Hematopoietic multipotent progenitor cell treated with erythropoietin and hydrocortisone succinate and interleukin-3 and kit ligand, for 8 days (in vitro differentiated cells): ENCODE data around the gene SPNS2.

ENCODE experiments used
- DNase-seq: peaks from one replicate; pipeline ENCODE4 v3.0.0-alpha.2; 2015

Gene SPNS2

DNA sequence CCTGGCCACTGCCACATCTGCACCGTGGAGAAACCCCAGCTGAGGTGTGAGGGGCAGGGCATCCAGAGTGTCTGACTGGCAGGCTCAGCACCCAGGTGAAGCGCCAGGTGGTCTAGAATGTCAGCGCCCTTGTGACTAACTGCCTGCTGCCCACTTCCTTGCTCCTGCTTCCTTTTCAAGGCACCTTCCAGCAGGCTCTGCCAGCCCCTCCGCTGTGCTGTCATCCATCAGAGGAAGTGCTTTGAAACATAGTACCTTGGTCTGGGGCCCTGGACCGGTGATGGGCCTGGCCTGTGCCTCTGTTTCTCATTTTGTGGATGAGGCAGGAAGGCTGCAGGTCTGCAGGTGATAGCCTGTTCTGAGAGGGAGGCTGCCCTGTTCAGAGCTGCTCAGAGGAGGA is 5.5 kb downstream of the SPNS2 start:
- DNase-seq: no peak

DNA sequence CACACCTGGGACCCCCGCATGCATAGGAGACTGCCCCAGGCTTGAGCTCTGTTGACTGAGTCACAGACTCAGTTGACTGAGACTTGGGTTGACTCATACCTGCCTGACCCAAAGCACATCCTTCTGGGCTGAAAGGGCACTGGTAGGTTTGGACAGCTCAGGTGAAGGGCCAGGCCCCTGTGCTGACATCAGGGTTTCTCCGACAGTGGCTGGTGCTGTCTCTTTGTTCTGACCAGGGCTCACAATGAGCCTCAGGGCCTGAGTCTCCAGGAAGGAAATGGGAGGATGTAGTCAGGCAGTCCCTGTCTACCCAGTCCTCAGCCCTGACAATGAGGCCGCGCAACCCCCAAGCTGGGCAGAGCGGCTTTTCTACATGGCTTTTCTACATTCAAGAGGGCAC is 6.5 kb downstream of the SPNS2 start:
- DNase-seq: no peak

DNA sequence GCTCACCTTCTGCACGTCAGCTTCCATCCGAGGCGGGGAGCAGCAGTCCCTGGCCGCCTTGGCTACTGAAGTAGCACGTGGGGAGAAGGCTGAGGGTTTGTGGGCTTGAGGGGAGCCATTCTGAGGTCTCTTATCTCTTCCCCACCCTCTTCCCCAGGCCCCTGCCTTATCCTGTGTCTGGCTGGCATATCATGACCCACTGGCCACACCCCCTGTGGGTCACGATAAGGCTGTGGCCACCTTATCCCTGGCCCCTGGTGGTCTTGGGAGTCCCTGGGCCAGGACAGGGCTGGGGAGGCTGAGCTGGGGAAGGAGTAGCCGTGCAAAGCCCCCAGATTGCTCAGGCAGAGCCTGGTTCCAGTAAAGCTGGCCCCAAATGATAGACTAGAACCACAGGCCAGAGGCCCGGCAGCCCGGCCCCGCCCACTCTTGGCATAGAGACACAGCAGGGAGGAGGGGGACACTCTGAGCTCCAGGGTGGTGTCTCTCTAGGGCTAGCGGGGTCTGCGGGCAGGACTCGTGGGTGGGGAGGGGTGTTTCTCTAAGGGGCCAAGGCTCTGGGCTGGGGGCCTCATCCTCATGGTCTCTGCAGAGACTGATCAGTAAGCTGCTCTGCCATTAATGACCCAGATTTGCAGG is 7.6 kb downstream of the SPNS2 start:
- peak; percentile 91 for DNase-seq

DNA sequence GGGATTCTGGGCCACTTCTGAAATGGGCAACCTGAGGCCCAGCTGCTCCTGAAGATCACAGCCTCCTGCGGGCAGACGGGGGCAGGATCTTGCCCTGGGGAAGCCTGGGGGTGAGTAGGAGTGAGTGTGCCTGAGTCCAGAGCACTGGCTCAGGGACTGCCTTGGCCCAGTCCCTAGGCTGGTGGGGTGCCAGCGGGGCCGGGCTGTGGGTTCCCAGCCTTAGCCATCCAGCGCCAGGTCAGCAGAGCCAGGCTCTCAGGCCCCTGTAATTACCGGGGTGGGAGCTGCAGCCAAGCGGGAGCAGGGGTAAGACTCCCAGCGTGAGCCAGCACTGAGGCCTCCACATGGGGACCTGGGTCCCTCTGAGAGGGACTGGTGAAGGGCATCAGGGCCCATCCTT is 8.2 kb downstream of the SPNS2 start:
- DNase-seq: no peak

DNA sequence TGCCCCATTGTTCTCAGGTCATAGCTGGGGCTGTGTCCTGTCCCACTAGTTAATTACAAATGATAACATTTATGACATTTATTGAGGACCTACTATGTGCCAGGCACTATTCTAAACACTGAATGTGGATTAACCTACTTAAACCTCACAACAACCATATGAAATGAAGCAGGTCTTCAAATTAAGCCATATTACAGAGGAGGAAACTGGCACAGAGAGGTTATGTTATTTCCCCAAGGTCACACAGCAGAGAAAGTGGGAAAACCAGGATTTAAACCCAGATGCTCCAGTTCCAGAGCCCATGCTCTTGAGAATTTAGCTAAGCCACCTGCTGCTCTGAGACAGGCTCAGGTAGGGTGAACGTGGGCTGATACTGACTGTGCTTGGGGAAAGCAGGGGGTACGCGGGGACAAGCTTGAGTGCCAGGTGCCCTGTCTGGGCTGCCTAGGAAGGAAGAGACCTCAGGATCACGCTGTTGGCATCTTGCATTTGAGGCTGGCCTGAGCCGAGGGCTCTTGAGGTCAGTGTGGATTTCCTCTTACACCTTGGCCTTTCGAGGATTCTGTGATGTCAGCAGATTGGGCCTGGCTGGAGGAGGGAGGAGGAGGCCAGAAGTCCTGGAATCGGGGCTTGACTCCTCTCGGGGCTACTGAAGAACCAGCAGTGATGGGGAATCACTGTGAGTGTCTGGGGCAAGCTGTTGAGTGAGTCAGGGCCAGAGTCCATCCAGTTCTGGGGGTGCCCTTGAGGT is 8.9 kb downstream of the SPNS2 start:
- no peak for DNase-seq

DNA sequence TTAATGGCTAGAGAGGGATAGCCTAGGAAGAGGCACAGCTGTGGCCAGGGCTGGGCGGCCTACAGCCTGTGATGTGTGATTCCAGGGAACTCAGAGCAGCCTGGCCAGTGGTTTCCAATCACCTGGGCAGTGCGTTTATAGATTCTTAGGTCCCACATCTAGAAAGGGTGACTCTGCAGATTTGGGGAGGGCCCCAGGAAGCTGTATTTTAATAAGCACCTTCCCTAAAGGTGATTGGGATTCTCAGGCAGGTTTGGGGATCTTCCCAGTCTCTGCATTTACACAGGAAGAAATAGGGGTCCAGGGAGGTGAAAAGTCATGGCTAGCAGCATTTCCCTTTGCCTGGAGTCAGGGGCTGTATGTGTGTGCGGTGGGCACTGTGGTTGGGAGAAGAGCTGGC is 9.5 kb downstream of the SPNS2 start:
- no peak for DNase-seq

DNA sequence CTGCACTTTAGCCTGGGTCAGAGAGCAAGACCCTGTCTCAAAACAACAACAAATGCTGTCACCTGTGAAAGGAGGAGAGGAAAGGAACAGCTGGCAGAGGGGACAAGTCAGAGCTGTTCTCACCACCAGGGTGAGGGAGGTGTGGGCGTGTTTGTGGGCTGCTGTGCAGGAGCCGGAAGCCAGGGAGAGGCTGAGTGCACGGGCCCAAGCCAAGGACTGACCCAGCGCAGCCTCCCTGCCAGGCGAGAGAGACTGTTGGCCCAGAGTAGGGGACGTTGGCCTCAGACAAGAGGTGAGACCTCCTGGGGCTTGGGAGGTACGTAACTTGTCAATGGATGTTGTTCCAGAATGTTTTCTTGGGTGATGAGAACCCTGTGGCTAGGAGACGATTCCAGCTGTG is 10.7 kb downstream of the SPNS2 start:
- no peak for DNase-seq

DNA sequence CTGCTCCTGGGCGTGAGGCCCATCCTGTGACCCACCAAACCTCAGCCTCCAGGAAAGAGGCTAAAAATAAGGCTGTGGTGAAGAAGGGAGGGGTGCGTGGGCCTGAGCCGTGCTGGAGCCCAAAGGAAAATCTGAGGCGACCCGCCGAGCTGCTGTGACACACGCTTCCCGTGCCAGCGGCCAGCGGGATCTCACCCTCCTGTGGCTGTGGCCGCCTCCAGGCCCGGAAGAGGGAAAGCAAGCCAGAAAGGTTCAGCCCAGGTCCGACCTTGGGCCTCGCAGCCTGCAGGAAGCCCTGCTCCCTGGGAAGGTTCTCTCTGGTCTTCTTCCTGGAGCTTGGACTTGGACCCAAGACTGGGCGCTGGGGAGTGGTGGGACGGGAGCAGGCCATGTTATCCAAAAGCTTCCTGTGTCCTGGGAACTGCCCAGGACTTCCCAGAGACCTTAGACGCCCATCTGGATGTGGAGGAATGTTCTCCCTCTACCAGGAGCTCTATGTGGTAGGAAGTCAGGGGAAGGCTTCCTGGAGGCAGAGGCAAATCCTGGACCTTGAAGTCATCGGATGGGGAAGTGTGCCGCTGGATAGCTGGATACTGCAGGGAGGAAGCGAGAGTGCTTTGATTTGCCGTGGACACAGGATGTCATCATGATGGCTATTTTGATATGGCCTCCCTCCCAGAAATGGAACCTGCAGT is 11.4 kb downstream of the SPNS2 start:
- DNase-seq: no peak

DNA sequence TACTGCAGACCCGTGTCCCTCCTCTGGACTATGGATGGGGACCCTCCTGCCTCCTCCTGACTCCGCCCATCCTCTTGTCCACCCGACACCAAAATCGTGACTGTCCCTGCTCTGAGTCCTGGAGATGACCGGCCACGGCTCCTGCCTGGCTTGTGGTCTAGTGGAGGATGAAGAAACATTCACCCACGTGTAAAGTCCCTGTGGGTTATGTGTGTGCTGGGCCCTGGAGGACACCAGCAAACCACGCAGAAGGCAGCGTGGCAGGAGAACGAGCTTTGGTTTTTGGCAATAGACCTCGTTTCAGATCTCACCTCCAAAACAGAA is 11.9 kb downstream of the SPNS2 start:
- DNase-seq: no peak

DNA sequence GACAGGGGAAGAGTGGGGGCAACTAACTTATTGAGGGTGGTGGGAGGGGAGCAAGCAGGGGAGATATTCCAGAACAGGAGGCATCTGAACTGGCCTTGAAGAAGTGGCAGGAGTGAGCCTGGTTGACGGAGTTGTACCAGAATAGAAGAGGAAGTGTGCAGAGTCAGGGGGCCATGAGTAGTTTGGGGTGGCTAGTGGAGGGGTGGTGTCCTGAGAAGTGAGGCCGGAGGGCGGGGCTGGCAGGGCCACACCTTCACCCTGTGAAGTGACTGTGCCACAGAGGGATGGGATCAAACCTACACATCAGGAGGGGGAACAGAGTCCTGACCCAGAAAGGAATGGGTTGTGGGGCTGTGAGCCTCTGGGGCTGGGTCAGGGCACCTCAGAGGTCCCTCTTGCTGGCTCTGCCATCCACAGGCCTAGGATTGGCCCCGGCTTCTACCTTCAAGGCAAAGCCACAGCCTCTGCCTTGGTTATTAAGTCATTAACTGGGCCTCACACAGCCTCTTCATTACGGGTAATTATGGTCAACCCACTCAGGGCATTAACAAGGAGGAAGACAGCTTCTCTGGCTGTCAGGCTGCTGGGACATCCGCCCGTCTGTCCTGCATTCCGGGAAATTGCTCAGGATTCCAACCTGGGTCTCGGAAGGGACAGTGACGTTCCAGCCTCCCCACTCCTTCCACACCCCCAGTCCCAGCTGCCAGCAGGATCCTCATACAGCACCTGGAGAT is 12.7 kb downstream of the SPNS2 start:
- no peak for DNase-seq

DNA sequence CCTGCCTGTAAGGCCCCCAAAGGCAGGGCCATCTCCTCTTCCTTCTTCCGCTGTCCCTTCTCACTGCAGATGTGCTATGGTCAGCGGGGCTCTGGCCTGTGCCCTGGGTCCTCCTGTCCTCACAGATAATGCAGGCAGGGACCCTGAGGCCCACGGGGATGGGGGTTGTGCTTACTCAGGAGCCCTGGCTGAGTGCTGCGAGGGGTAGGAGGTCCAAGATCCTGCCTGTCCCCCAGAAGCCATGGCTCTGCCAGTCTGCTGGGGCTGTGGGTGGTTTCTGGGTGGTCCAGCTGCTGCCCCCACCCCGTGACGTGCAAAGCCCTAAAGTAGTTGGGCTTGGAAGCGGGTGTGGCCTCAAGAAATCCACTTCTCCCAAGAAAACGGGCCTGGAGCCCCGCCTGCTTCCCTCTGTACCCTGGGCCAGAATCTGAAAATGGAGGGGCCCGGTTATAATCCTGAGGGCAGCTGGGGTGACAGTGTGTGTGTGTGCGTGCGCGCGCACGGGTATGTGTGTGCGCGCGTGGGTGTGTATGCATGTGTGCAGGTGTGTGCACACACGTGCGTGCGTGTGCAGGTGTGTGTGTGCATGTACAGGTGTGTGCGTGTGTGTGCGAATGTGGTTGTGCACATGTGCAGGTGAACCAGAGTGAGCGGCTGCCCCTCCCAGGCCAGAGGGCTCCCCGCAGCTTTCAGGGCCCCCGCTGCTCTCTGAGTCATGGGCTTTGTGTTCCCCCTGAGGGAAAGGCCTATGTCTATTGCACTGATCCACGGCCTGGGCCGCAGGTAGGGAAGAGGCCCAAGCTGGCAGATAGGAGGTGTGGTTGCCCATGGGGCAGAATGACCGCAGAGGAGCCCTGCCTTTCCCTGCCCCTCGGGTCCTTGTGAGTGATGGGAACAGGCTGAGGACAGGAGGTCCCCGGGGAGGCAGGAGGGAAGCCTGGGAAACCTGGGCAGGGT is 13.8 kb downstream of the SPNS2 start:
- DNase-seq: no peak

DNA sequence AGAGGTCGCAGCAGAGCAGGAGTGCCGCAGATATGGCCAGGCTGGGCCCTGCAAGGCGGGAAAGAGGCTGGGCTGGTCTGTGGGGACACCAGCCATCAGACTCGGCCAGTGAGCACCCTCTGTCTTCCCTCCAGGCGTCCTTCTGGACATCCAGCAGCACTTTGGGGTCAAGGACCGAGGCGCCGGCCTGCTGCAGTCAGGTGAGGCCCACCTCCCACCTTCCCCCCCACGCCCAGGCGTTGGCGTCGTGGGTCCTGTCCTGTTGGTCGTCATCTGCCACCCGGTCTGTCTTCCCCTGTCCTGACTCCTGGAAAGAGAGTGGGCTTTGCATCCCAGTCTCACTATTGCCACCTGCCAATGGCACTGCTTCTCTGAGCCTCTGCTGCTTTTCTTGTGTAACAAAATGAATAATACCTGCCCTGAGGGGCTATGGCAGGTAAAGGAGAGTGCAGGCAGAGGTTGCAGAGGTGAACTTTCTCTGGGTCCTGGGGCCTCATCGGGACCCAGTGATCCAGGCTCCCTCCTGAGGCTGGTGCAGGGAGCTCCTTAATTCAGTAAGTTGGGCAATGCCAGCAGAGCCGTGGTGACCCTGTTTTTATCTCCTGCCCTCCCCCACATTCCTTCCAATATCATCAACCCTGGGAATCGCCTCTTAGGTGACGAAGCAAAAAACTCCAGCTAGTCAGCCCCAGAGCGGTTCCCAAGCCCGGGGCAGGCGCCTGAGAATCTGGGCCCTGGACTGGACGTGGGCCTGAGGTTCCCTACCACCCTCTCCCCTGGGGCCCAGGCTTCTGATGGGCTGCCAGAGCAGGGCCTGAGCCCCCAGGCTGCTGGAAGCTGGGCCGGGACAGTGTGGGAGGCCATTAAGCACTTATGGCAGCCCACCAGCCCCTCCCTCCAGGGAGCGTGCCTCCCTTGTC is 14.7 kb downstream of the SPNS2 start:
- no peak for DNase-seq

DNA sequence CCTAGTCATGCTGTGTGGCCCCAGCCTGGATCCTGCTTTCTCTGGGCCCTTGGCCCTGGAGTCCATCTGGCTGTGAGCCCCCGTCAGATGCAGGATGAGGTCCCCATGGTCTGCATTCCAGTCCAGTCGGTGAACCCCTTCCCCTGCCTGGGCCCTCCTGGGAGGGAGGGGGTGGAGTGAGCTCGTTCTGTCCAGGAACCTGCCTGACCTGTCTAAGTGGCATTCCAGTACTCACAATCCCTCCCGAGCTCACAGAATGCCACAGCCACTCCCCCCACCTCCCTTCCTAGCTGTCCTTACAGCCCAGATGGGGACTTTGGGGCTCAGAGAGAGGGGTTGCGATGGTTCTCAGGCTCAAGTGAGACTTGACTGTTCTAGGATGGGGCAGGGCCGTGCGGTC is 15.5 kb downstream of the SPNS2 start:
- no peak for DNase-seq

DNA sequence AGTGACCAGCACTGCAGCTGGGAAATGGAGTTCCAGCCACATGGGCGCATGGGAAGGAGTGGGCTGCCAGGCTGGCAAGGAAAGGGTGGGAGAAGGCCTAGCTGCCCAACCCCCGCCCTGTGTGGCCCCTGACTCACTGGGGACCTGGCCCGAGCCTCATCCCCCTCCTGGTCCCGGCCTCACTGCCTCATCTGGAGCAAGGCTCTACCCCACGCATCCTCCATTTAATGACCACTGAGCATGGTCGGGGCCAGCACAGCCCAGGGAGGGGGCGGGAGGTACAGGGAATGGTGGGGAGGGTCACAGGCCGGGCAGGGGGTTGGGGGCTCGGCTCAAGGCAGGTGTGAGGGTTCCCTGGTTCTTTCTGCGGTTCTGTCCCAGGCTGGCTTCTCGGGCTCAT is 16.1 kb downstream of the SPNS2 start:
- DNase-seq: no peak

DNA sequence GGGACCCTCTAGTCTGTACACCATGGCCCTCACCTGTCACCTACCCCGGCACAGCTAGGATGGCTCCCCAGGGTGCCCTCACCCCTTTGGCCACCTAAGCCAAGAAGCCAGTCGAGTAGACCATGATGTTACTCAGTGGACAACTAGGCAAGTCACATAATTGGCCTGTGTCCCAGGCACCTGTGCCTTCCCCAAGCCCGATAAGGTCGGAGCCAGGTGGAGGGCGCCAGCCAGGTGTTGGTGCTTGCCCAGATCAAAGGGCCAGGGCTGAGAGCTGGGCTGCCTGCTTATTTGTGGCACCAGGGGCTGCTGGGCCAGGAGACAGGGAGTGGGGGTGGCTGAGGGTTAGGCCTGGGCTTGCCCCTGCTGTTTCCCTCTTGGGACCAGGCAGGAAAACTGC is 16.8 kb downstream of the SPNS2 start:
- no peak for DNase-seq

DNA sequence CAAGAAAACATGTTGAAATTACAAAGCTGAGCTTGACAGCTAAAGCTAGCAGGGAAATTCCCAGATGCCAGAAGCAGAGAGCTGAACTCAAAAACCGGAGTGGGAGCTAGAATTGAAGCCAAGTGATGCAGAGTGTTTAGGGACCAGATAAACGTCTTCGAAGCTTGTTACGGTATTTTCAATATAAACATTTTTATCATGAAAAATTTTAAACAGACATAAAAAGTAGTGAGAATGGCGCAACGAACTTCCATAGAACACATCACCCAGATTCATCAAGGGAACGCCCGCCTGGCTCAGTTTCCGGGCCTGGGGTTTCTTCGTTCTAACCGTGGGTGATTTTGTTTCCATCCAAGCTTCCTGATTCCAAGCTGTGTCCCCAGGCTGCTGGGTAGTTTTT is 18.1 kb downstream of the SPNS2 start:
- no peak for DNase-seq

DNA sequence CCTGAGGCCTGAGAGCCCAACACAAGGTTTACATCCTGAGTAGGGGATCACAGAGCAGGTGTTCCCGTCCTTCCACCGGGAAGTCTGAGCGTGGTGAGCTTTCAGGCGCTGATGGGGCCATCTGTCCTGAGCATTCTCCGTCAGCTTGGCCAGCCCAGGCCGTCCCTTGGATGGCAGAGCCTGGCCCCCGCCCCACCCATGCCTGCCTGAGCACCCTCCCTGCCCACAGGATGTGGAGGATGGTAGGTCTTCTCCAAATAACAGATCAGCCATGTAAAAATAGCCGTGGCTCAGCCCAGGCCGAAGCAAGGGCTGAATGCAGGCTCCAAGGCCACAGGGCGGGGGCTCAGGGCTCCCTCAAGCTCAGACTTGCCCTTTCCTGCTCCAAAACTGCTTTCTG is 20.2 kb downstream of the SPNS2 start:
- no peak for DNase-seq

DNA sequence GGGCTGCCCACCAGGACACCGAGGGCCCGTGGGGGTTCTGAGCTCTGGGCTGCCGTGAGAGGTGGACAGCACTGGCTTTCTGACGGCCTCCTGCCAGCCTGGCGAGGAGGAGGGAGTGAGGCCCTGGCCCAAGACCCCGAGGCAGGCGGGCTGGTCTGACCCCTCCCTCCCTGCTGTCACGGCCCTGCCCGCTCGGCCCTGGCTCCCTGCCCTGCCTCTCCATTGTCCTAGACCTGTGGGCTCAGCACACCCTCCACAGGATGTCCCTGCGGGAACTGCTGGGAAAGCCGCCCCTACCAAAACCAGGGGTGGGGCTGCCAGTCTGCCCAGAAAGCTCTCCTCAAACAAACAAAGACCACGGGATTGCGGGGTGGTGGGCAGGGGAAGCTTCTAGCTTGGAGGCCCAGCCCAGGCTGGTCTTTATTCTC is 20.7 kb downstream of the SPNS2 start:
- DNase-seq: no peak

DNA sequence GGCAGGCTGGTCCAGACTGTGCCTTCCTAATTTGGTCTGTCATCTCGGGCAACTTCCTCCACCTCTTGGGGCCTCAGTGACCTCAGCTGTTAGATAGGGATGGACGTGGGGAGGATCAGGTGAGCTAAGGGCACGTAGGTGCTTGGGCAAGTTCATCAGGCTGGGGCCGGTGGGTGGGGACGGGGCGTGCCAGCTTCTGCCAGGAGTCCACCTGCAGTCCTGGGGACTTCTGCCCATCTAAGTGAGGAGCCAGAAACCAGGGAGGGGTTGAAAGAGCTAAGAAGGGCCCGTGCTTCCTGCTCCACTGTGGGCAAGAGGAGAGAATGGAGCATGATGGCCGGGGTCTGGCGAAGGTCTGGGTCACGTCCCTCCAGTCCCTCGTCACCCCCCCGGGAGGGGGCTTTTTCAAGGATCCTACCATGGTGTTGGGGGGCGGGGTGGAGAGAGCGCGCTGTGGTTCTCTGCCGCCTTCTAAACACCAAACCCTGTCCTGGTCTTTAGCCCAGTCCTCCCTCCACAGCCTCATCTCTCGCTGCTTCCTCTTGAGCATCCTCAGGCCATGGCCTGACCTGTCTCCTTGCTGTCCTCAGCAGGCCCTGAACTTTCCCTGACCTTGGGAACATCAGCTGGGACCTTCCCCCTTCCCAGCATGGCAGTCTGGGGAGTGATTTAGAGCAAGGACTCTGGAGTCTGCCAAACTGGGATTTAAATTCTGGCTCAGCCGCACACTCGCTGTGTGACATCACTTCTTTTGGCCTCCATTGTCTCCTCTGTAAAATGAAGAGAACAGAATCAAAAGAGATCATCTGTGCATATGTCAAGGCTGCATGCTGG is 21.6 kb downstream of the SPNS2 start:
- no peak for DNase-seq

DNA sequence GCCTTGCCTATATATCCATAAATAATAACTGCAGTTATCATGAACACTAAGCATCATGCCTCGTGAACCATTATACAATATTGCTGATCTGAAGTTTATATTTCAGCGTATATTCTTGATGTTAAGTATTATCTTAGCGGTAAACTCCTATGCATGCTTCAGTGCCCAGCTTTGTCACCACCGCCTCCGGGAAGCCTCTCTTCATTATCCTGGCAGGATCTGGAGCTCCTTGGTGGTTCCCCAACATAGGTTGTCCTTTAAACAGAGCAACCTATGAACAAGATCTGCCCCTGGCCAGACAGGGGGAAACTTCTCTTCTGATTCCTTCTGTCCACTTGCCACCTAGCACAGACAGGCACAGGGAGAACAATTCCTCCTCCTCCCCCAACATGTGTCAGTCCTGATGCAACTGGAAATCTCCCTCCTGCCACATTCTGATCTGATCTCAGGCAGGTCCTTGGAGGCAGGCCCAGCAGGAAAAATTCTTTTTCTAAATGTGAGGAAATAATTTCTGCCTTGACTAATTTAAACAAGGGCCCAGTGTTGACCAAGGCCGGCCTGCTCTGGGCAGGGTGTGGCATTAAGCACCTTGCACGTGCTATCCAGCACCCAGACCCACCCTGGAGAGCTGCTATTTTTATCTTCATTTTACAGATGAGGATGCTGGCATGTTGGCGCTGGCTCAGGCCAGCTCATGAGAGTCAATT is 22.4 kb downstream of the SPNS2 start:
- DNase-seq: no peak
